Kidney capillary endothelial cell (primary cell): ENCODE measurements around the gene MPO.

ENCODE experiments used
- DNase-seq: peaks from one replicate; pipeline ENCODE4 v3.0.0-alpha.2; 2018; ENCODE audit warnings: low spot score

The MPO gene

DNA sequence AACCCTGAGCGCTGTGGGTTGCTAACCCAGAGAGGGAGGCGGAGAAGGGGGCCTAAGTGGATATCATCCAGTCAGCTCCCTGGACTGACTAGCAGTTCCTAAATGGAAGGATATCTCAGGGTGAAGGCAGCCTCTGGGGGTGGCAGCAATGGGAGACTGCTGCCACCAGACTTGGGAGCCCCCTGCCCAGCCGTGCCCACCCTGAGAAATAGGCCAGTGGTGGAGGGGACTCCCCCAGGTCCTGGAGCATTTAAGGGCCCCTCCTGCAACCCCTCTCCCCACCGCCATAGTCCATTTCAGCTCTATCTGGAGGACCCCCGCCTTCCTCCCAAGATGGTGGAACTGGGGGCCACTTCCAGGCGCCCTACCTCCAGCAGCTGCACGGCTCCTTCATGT is 39.4 kb upstream of the MPO start:
- DNase-seq = no peak

- no peak for DNase-seq
Observed at GRCh38 chr17:58319173-58320162, 38.7 kb upstream of the MPO start.

DNA sequence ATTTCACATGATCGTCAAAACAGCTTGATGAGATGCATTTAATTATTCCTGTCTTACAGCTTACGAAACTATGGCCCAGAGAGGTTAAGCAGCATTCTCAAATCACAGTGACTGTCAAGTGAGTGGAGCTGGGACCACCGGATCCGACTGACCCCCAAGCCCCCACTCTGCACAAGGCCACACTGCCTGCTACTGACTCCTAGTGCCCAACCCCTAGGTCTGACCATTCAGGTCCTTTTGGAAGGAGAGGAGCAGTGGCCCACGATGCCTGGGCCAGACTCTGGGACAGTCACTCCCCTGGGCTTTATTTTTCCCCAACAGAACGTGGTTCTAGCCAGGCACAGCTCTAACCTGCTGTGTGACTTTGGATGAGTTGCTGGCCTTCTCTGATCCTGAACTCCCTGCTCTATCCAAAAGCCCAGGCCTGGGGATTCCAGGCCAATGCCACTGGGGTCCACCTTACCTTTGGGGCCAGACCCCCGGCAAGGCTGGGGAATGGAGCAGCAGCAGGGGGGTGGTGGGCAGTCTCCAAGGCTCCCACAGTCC is 38.0 kb upstream of the MPO start:
- DNase-seq = no peak

- DNase-seq = no peak
Observed at GRCh38 chr17:58318065-58318481, 37.3 kb upstream of the MPO start.

DNA sequence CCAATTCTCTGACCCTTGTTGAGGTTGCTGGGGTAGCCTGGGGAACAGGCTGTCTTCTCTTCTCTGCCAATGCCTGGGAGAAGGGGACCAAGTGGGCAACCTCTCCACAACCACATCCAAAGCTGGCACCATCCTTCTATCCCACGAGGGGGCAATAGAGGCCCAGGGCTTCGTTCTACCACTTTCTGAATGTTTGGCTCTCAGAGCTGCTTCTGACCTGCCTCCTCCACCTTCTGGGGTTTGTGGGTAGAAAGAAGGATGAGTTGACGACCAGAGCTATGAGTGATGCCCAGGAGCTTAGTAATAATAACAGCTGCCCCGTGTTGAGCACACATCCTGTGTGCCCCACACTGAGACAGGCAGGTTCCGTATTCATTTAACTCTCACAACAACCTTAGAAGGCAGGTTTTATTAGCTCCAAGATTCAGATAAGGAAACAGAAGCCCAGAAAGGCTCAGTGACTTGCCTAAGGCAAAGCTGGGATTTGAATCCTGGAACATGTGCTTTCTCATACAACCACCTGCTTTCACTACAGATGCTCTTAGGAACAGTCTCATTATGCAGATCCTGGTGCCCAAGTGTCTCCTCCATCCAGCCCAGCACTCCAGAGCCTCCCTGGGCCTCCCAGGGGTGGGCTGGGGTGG is 36.8 kb upstream of the MPO start:
- DNase-seq = peak; percentile 13

DNA sequence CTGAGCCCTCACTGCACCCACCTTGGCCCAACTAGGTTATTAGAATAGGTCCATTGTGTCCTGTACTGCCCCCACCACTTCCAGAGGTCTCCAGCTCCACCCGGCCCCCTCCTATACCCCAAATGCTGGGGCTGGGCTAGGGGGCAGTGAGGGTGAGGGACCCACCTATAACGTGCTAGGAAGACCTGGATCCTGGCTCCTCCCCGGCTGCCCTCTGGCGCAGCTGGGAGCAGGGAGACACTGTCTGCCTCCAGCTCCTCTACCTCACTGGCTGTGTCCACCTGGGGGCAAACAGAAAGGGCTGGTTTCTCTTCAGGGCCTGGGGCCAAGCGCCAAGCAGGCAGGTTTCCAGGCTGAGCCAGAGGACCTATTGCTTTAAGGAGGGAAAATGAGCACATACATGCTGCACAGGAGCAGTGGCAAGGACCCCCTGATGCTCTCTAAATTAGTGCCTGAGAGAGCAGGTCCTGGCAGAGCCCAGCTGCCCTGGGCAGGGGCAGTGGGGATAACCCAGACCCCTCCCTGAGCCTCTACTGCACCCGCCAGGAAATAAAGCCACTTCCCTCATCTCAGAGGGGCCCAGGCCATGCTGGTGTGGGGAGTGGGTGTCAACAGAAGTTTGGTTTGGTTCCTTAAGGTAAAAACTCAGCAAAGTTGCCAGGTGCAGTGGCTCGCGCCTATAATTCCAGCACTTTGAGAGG is 35.7 kb upstream of the MPO start:
- DNase-seq = no peak

- DNase-seq = no peak
Observed at GRCh38 chr17:58315750-58316149, 35.0 kb upstream of the MPO start.

- no peak for DNase-seq
Observed at GRCh38 chr17:58315281-58315711, 34.6 kb upstream of the MPO start.

- no peak for DNase-seq
Observed at GRCh38 chr17:58314706-58315015, 33.9 kb upstream of the MPO start.

- no peak for DNase-seq
Observed at GRCh38 chr17:58313815-58314705, 33.3 kb upstream of the MPO start.

- DNase-seq = no peak
Observed at GRCh38 chr17:58312829-58313228, 32.1 kb upstream of the MPO start.

- DNase-seq = no peak
Observed at GRCh38 chr17:58312021-58312630, 31.4 kb upstream of the MPO start.

- no peak for DNase-seq
Observed at GRCh38 chr17:58311429-58311894, 30.7 kb upstream of the MPO start.

GRCh38 chr17:58310511-58311428 is 30.0 kb upstream of the MPO start:
- no peak for DNase-seq

GRCh38 chr17:58309918-58310259 is 29.2 kb upstream of the MPO start:
- no peak for DNase-seq

GRCh38 chr17:58308985-58309917 is 28.5 kb upstream of the MPO start:
- no peak for DNase-seq

DNA sequence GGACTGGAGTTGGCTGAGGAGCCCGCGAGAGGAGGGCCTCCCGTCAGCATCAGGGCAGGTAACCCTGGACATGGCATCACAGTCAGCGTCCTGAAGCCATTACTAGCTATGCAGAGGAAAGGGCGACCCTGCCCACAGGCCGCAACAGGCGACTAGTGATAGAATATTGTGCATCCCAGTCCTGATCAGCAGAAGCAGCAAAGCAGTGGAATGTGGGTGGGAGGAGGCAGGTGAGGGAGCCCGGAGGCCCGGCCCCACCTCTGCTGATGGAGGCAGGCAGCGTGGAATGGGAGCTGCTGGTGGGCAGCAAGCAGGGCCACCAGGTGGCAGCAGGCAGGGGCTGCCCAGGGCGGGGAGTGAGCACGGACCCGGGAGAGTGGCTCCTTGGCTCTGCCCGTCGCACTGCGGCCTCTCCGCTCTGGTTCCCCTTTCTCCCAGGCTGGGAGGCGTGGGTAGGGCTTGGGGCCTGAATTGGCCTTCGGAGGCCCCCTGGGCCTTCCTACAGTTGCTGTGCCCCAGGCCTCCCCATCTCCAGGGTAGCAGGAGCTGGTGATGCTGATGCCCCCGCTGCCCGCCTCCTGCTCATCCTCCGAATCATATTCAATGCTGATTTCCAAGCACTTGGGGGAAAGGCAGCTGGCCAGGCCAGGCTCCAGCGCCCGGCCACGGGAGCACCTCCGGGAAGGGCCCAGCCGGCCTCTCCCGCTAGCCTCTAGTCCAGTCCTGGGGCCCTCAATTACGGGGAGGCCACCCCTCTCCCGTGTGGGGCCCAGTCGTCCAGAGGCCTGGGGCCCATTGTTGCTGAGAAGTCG is 27.6 kb upstream of the MPO start:
- no peak for DNase-seq
